A549 (cell line): ENCODE data around the gene MAPK4. TPM values are rescaled to one million over a fixed set of nuclear protein-coding genes. Genes with fewer than 3 reads are reported as not detected.

Experiments
- ATAC-seq, 2 experiments: fragments of 200-7000 bp in 1 of 2; fragments of >200 bp in 1 of 2; cut with Nextera tagmentation in 1 of 2; cut with Tn5 transposase in 1 of 2; 3 replicates each; pipeline versions ENCODE4 v1.8.0 to v1.9.1; 2018 to 2020; ENCODE audit warnings: mild to moderate bottlenecking in 1 of 2, moderate library complexity in 1 of 2
- CTCF ChIA-PET: fragments of 300-600 bp; sonication (Branson Sonifier 250); formaldehyde crosslinking; extraction: SDS; loops from one replicate; lab custom pipeline; 2021; ENCODE audit warnings: antibody characterized with exemption, inconsistent platforms; lab: Yijun Ruan, JAX
- POLR2A ChIA-PET: fragments of 350-600 bp; formaldehyde crosslinking; extraction: SDS; loops from one replicate; lab custom pipeline; 2021; ENCODE audit warnings: antibody characterized with exemption, inconsistent platforms; lab: Yijun Ruan, JAX
- DNase-seq, 2 experiments: peaks; one replicate each; pipeline versions ENCODE4 v3.0.0 to v3.0.0-alpha.2; 2011 to 2016; ENCODE audit warnings: low read depth in 1 of 2, low spot score in 1 of 2
- FAIRE-seq: peaks from 2 replicates; lab custom pipeline; 2011; peaks lifted over from hg19 to GRCh38; lab: Jason Lieb, UNC
- H3K27ac ChIP-seq, 2 experiments: fragments of >200 bp; sonication (Bioruptor Twin); formaldehyde crosslinking; 3 replicates each; pipeline ENCODE4 v1.5.1; 2016 to 2017
- H3K4me1 ChIP-seq: fragments of >200 bp; sonication (Bioruptor Twin); formaldehyde crosslinking; 3 replicates; pipeline ENCODE4 v1.6.1; 2016
- H3K4me2 ChIP-seq: fragments of >200 bp; sonication (Bioruptor Twin); formaldehyde crosslinking; 3 replicates; pipeline ENCODE4 v1.6.1; 2016
- H3K4me3 ChIP-seq: fragments of >200 bp; sonication (Bioruptor Twin); formaldehyde crosslinking; 3 replicates; pipeline ENCODE4 v1.5.1; 2016
- H3K9me3 ChIP-seq: fragments of >200 bp; sonication (Bioruptor Twin); formaldehyde crosslinking; 3 replicates; pipeline ENCODE4 v1.6.1; 2016
- CBX2 ChIP-seq: fragments of 200-600 bp; sonication (generic); IDR thresholded peaks from 2 replicates; pipeline ENCODE4 v1.6.1; 2016; ENCODE audit warnings: low read depth, mild to moderate bottlenecking, borderline replicate concordance
- CHD2 ChIP-seq: fragments of 150-350 bp; IDR thresholded peaks from 2 replicates; pipeline ENCODE4 v1.6.1; 2014; ENCODE audit warnings: low read length; ENCODE audit not compliant: partially characterized antibody
- CTCF ChIP-seq: fragments of >200 bp; sonication (Bioruptor Twin); formaldehyde crosslinking; IDR thresholded peaks from 3 replicates; pipeline ENCODE4 v1.5.1; 2016
- EHF ChIP-seq: fragments of 250-450 bp; sonication (Bioruptor Pico); IDR thresholded peaks from 2 replicates; pipeline ENCODE4 v1.5.0; 2020; ENCODE audit warnings: mild to moderate bottlenecking
- EHMT2 ChIP-seq: fragments of 200-600 bp; sonication (generic); IDR thresholded peaks from 2 replicates; pipeline ENCODE4 v1.6.1; 2016; ENCODE audit warnings: antibody characterized with exemption, low read depth, mild to moderate bottlenecking, moderate library complexity
- EP300 ChIP-seq, 2 experiments: fragments of >200 bp; sonication (Bioruptor Twin); formaldehyde crosslinking; IDR thresholded peaks; 2 replicates in 1 of 2; 3 replicates in 1 of 2; pipeline ENCODE4 v1.6.1; 2016 to 2017
- HES2 ChIP-seq: fragments of >200 bp; sonication (Bioruptor Twin); formaldehyde crosslinking; IDR thresholded peaks from 2 replicates; pipeline ENCODE4 v1.6.1; 2016
- HMGXB4 ChIP-seq: fragments of 250-450 bp; sonication (Bioruptor Pico); IDR thresholded peaks from 2 replicates; pipeline ENCODE4 v1.5.0; 2021; ENCODE audit warnings: mild to moderate bottlenecking, moderate library complexity, borderline replicate concordance
- HOXB13 ChIP-seq: fragments of 250-450 bp; sonication (Bioruptor Pico); IDR thresholded peaks from 2 replicates; pipeline ENCODE4 v1.5.0; 2020; ENCODE audit warnings: low read depth, mild to moderate bottlenecking, moderate library complexity
- HOXB5 ChIP-seq: fragments of 250-450 bp; sonication (Bioruptor Pico); IDR thresholded peaks from 2 replicates; pipeline ENCODE4 v1.5.0; 2020; ENCODE audit warnings: mild to moderate bottlenecking, moderate library complexity
- JUN ChIP-seq, 2 experiments: fragments of >200 bp; sonication (Bioruptor Twin); formaldehyde crosslinking; IDR thresholded peaks; 2 replicates in 1 of 2; 3 replicates in 1 of 2; pipeline ENCODE4 v1.6.1; 2016 to 2017
- JUNB ChIP-seq: fragments of >200 bp; sonication (Bioruptor Twin); formaldehyde crosslinking; IDR thresholded peaks from 2 replicates; pipeline ENCODE4 v1.6.1; 2016
- KDM1A ChIP-seq: fragments of 200-600 bp; sonication (generic); IDR thresholded peaks from 2 replicates; pipeline ENCODE4 v1.6.1; 2016; ENCODE audit warnings: low read depth, mild to moderate bottlenecking
- MAFK ChIP-seq: fragments of 450-650 bp; IDR thresholded peaks from 2 replicates; pipeline ENCODE4 v1.6.1; 2014; ENCODE audit not compliant: partially characterized antibody
- RAD21 ChIP-seq, 2 experiments: fragments of >200 bp in 1 of 2; sonication (Bioruptor Twin) in 1 of 2; formaldehyde crosslinking in 1 of 2; IDR thresholded peaks in 1 of 2; conservative IDR thresholded peaks in 1 of 2; 2 replicates in 1 of 2; 3 replicates in 1 of 2; pipeline ENCODE4 v1.6.1; 2012 to 2018; ENCODE audit warnings: inconsistent platforms in 1 of 2
- RARB ChIP-seq: fragments of 250-450 bp; sonication (Bioruptor Pico); IDR thresholded peaks from 2 replicates; pipeline ENCODE4 v1.8.0; 2021; ENCODE audit warnings: mild to moderate bottlenecking, moderate library complexity
- RCOR1 ChIP-seq: fragments of 150-350 bp; IDR thresholded peaks from 2 replicates; pipeline ENCODE4 v1.6.1; 2014; ENCODE audit warnings: antibody characterized with exemption, low read length, low read depth
- REST ChIP-seq: fragments of 200-600 bp; sonication (generic); IDR thresholded peaks from 2 replicates; pipeline ENCODE4 v1.6.1; 2016; ENCODE audit warnings: antibody characterized with exemption, mild to moderate bottlenecking, moderate library complexity
- SREBF2 ChIP-seq: fragments of 450-650 bp; IDR thresholded peaks from 2 replicates; pipeline ENCODE4 v1.6.1; 2014; ENCODE audit warnings: mild to moderate bottlenecking, moderate library complexity
- TFCP2L1 ChIP-seq: fragments of 250-450 bp; sonication (Bioruptor Pico); IDR thresholded peaks from 2 replicates; pipeline ENCODE4 v1.5.0; 2021; ENCODE audit warnings: mild to moderate bottlenecking
- TP53 ChIP-seq: fragments of 250-450 bp; sonication (Bioruptor Pico); IDR thresholded peaks from 2 replicates; pipeline ENCODE4 v1.5.0; 2021; ENCODE audit warnings: mild to moderate bottlenecking, moderate library complexity
- USF2 ChIP-seq: fragments of 450-650 bp; IDR thresholded peaks from 2 replicates; pipeline ENCODE4 v1.6.1; 2014; ENCODE audit warnings: antibody characterized with exemption
- ZFP36 ChIP-seq: fragments of 450-650 bp; IDR thresholded peaks from 2 replicates; pipeline ENCODE4 v1.6.1; 2014; ENCODE audit warnings: borderline replicate concordance; ENCODE audit not compliant: partially characterized antibody
- WGBS: methylation state at CpG from one replicate; pipeline ENCODE4 v1.1.6; 2017; ENCODE audit errors: missing lambda C conversion rate; 5-methylcytosine and 5-hydroxymethylcytosine counted together
- polyA plus RNA-seq, 4 experiments: library from polyadenylated mRNA; depleted of rRNA in 3 of 4; stranded (reverse); fragments of >200 nt; fragmentation: RNase III in 1 of 4; extraction: RNeasy Plus Mini Kit Qiagen cat#74134 plus additional on column Dnase treatment in 1 of 4; gene quantifications; 2 replicates in 3 of 4; 3 replicates in 1 of 4; pipeline ENCODE4 v1.2.3, GENCODE V29; 2011 to 2017

MAPK4 gene
- polyA plus RNA-seq, 2 of the 4 experiments (the other 2 are of a cell fraction) = 0.01 TPM; not detected in 1

- no peak for TF ChIP-seq HOXB5 (CRISPR knock-in tag)
- TF ChIP-seq ZFP36 = no peak
- TF ChIP-seq EP300 (IDR thresholded peaks at IDR 0.05) = no peak
- TF ChIP-seq CBX2 = no peak
- no peak for TF ChIP-seq CHD2
- no peak for TF ChIP-seq EHF (CRISPR knock-in tag)
- TF ChIP-seq RARB (CRISPR knock-in tag) = no peak
These were observed 188.0 kb downstream of the MAPK4 start (continued) for GRCh38 chr18:50747849-50748242.

GRCh38 chr18:50748243-50749229 lies 188.6 kb downstream of the MAPK4 start:
- FAIRE-seq = no peak
- DNase-seq = no peak
- 3% methylated on average over 7 of the region's 9 CpGs for WGBS
- Histone ChIP-seq H3K4me2 (no peak overlapping the region), H3K4me3 (no peak overlapping the region), H3K27ac (no peak overlapping the region), H3K9me3 (no peaks in the 10 kb centered on the region), H3K4me1 (no peaks in the 10 kb centered on the region)
- ChIA-PET CTCF (no interaction called here), POLR2A (no interaction called here)
- ATAC-seq = no peak
- TF ChIP-seq MAFK (no peak), RAD21 (conservative IDR thresholded peaks at IDR 0.05 in 1 of 2, IDR thresholded peaks at IDR 0.05 in 1 of 2) (no peak), USF2 (no peak), KDM1A (no peak), TFCP2L1 (CRISPR knock-in tag) (no peak), HOXB13 (CRISPR knock-in tag) (no peak), SREBF2 (no peak), HMGXB4 (no peak), CTCF (no peak), TP53 (CRISPR knock-in tag) (no peak), RCOR1 (no peak), JUN (IDR thresholded peaks at IDR 0.05) (no peak), HES2 (no peak)

- Histone ChIP-seq H3K4me3 (no peak overlapping the region), H3K4me2 (no peak overlapping the region), H3K27ac (no peak overlapping the region), H3K4me1 (no peaks in the 10 kb centered on the region), H3K9me3 (no peaks in the 10 kb centered on the region)
- no peak for DNase-seq
- no peak for FAIRE-seq
- ATAC-seq = no peak
- 31% methylated on average over 5 of the region's 5 CpGs for WGBS
- POLR2A ChIA-PET = no interaction called here
- TF ChIP-seq CHD2 (no peak), EHMT2 (no peak), RCOR1 (no peak), HOXB13 (CRISPR knock-in tag) (no peak), RARB (CRISPR knock-in tag) (no peak), JUN (IDR thresholded peaks at IDR 0.05) (no peak), KDM1A (no peak), JUNB (no peak), TP53 (CRISPR knock-in tag) (no peak), REST (no peak)
- CTCF ChIA-PET = no interaction called here
These were observed 189.5 kb downstream of the MAPK4 start for GRCh38 chr18:50749421-50749820.
